ENCODE data around the gene CARD11. TPM values are rescaled to one million over a fixed set of nuclear protein-coding genes. Genes with fewer than 3 reads are reported as not detected.

Gene CARD11
- 129 and 133 TPM in 2 replicates for total RNA-seq
- 42.0 TPM for total RNA-seq (2013)
- 125 and 135 TPM in 2 replicates for polyA plus RNA-seq
- polyA minus RNA-seq, result 100 and 149 TPM in 2 replicates

- peak; percentile 78 for DNase-seq
- intact Hi-C loops (cut with micrococcal nuclease), result loop anchor here (1.0 to 5.0 kb wide), 6 partner anchors 25 to 259 kb away; partner anchors contain the start of genes GNA12 and SDK1
- Mint-ChIP-seq H3K27ac (peak within 1 kb of the TSS; percentile 94), H3K9me3 (ENCODE audit: insufficient read depth) (no peaks in the 10 kb centered on the region), H3K4me3 (peak within 1 kb of the TSS; percentile 96), H3K4me1 (peaks cover 48% of the 10 kb centered on the region), H3K27me3 (no peaks in the 10 kb centered on the region)
- 5% methylated on average over 30 of the region's 45 CpGs for WGBS (ENCODE audit: insufficient coverage)
- peak within 1 kb of the TSS; percentile 79 for H2AFZ ChIP-seq (ENCODE audit: insufficient read depth, low read depth, low read length, poor library complexity, severe bottlenecking)
- H3K4me2 ChIP-seq (replicated peaks; ENCODE audit: low read depth, low read length, poor library complexity, severe bottlenecking), result peak within 1 kb of the TSS; percentile 90
- peaks cover 0 to 5% (median 0%) of the 10 kb centered on the region in 3 donors for H3K9me3 ChIP-seq (ENCODE audit: control extremely low read depth in 1 of 3, control insufficient read depth in 2 of 3, insufficient read depth in 1 of 3, low read length in 2 of 3)
- H4K20me1 ChIP-seq (ENCODE audit: control insufficient read depth, insufficient read depth, low read length, poor library complexity, severe bottlenecking), result peaks cover 43% of the 10 kb centered on the region
- CTCF ChIA-PET, result interaction anchor here (1.0 to 2.6 kb wide), 4 partner anchors 23 to 178 kb away, joined by 3 to 11 read pairs (median 4); no protein-coding TSS in a partner anchor
- peaks cover 50% of the 10 kb centered on the region for H3K79me2 ChIP-seq (ENCODE audit: control insufficient read depth, insufficient read depth, low read length)
- ATAC-seq (ENCODE audit: low read depth), result peak; percentile 42
- peaks cover 40 to 48% of the 10 kb centered on the region in 2 donors for H3K4me1 ChIP-seq (ENCODE audit: control insufficient read depth in 2 of 2, insufficient read depth in 2 of 2, low read length in 2 of 2)
- POLR2A ChIA-PET, result interaction anchor here (0.6 to 1.2 kb wide), 2 partner anchors 49 to 154 kb away, joined by 8 to 15 read pairs; no protein-coding TSS in a partner anchor
- no peaks in the 10 kb centered on the region for H3K27me3 ChIP-seq (replicated peaks in 1 of 4; ENCODE audit: control extremely low read depth in 1 of 4, control insufficient read depth in 3 of 4, insufficient read depth in 4 of 4, low read length in 3 of 4)
- H3K27ac ChIP-seq (ENCODE audit: low read length in 2 of 2), result peak within 1 kb of the TSS; percentile 72 to 94
- peaks cover 0 to 15% of the 10 kb centered on the region in 2 experiments for H3K36me3 ChIP-seq (replicated peaks in 1 of 2; ENCODE audit: control extremely low read depth in 1 of 2, control insufficient read depth in 1 of 2, extremely low read depth in 1 of 2, insufficient read depth in 2 of 2, low read length in 1 of 2)
- peak within 1 kb of the TSS; percentile 92 for H3K9ac ChIP-seq (ENCODE audit: low read length)
- H3K4me3 ChIP-seq (ENCODE audit: control extremely low read depth in 1 of 5, extremely low read depth in 1 of 5, insufficient read depth in 1 of 5, low read depth in 2 of 5, low read length in 4 of 5), result peak within 1 kb of the TSS; percentile 30 to 90 (median 74)
- TF ChIP-seq CTCF (IDR thresholded peaks at IDR 0.05) (no peak), EZH2 (IDR thresholded peaks at IDR 0.05; ENCODE audit: borderline replicate concordance, insufficient read depth, low read depth, low read length, poor library complexity, severe bottlenecking) (no peak)
Measured at GRCh38 chr7:3043544-3044371, at the start of gene CARD11. Gene CARD11, minus strand, starts transcription at chr7:3043867. Its CDS starts 85,361 bp downstream, at chr7:2958506.
